Smooth muscle cell (in vitro differentiated cells): ENCODE data around the gene CCDC180. TPM values are rescaled to one million over a fixed set of nuclear protein-coding genes. Genes with fewer than 3 reads are reported as not detected.

Source experiments
- DNase-seq: peaks from one replicate; lab custom pipeline; 2025; ENCODE audit not compliant: unreplicated experiment; lab: John Stamatoyannopoulos, UW
- H2AFZ ChIP-seq: fragments of 200-600 bp; sonication (generic); 2 replicates; pipeline ENCODE4 v1.6.0; 2016; ENCODE audit warnings: antibody characterized with exemption, low read depth, mild to moderate bottlenecking
- H3F3A ChIP-seq: fragments of 200-600 bp; sonication (generic); 2 replicates; pipeline ENCODE4 v1.6.0; 2017; ENCODE audit warnings: antibody characterized with exemption, low read depth
- H3K27ac ChIP-seq: fragments of 200-600 bp; sonication (generic); 2 replicates; pipeline ENCODE4 v1.5.1; 2016; ENCODE audit warnings: low read depth, mild to moderate bottlenecking
- H3K27me3 ChIP-seq: fragments of 200-600 bp; sonication (generic); 2 replicates; pipeline ENCODE4 v1.6.1; 2016; ENCODE audit warnings: low read depth, mild to moderate bottlenecking
- H3K36me3 ChIP-seq: fragments of 200-600 bp; sonication (generic); 2 replicates; pipeline ENCODE4 v1.5.1; 2016; ENCODE audit warnings: low read depth
- H3K4me1 ChIP-seq: fragments of 200-600 bp; sonication (generic); 2 replicates; pipeline ENCODE4 v1.5.1; 2016; ENCODE audit warnings: low read depth
- H3K4me2 ChIP-seq: fragments of 200-600 bp; sonication (generic); 2 replicates; pipeline ENCODE4 v1.6.0; 2016; ENCODE audit warnings: mild to moderate bottlenecking
- H3K4me3 ChIP-seq: fragments of 200-600 bp; sonication (generic); 2 replicates; pipeline ENCODE4 v1.5.1; 2016; ENCODE audit warnings: mild to moderate bottlenecking
- H3K79me2 ChIP-seq: fragments of 200-600 bp; sonication (generic); 2 replicates; pipeline ENCODE4 v1.6.0; 2016; ENCODE audit warnings: low read depth, mild to moderate bottlenecking
- H3K9ac ChIP-seq: fragments of 200-600 bp; sonication (generic); 2 replicates; pipeline ENCODE4 v1.6.0; 2016; ENCODE audit warnings: low read depth
- H3K9me3 ChIP-seq: fragments of 200-600 bp; sonication (generic); replicated peaks from 2 replicates; pipeline ENCODE4 v1.5.1; 2016; ENCODE audit warnings: low read depth
- H4K20me1 ChIP-seq: fragments of 200-600 bp; sonication (generic); 2 replicates; pipeline ENCODE4 v1.6.0; 2016; ENCODE audit warnings: low read depth
- WGBS: methylation state at CpG from one replicate; pipeline ENCODE4 v1.1.7; 2016; ENCODE audit warnings: low lambda C conversion rate; 5-methylcytosine and 5-hydroxymethylcytosine counted together
- polyA plus RNA-seq: library from polyadenylated mRNA; unstranded; fragments of >200 nt; fragmentation: Nextera tagmentation; extraction: Ambion mirVana; gene quantifications from 2 replicates; pipeline ENCODE4 v1.2.1, GENCODE V29; 2016
- total RNA-seq: library from RNA; depleted of rRNA; stranded (reverse); fragments of >200 nt; gene quantifications from 2 replicates; pipeline ENCODE4 v1.2.3, GENCODE V29; 2014
- TF ChIP-seq, protein P1 (sequence below): fragments of 200-600 bp; sonication (generic); IDR thresholded peaks from 2 replicates; pipeline ENCODE4 v1.5.1; 2017; ENCODE audit warnings: borderline replicate concordance, mild to moderate bottlenecking, antibody characterized with exemption; ENCODE audit not compliant: insufficient read depth, poor library complexity, severe bottlenecking

CCDC180 gene
- total and polyA plus RNA-seq, 2 experiments from 2014 or later: 0.58 to 0.59 TPM

DNA sequence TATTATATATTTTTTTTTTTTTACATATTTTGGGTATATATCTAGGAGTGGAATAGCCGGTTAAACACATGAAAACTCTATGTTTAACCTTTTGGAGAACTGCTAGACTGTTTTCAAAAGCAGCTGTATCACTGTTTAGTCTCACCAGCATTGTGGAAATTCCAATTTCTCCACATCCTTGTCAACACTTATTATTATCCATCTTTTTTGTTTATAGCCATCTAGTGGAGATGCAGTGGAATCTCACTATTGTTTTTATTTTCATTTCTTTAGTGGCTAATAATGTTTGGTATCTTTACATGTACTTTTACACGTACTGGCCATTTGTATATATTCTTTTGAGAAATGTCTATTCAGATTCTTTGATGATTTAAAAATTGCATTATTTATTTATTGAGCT is 22.7 kb upstream of the CCDC180 start:
- H3K27me3 ChIP-seq: no peaks in the 10 kb centered on the region

GRCh38 chr9:97292200-97292599 is 15.3 kb upstream of the CCDC180 start:
- H3K27ac ChIP-seq: no peak overlapping the region
- no peaks in the 10 kb centered on the region for H3K36me3 ChIP-seq
- H3K4me3 ChIP-seq: no peak overlapping the region
- no peak overlapping the region for H2AFZ ChIP-seq
- H3K9ac ChIP-seq: no peak overlapping the region
- no peaks in the 10 kb centered on the region for H3K9me3 ChIP-seq
- no peaks in the 10 kb centered on the region for H3K4me1 ChIP-seq
- no peaks in the 10 kb centered on the region for H3F3A ChIP-seq
- DNase-seq: no peak
- no peaks in the 10 kb centered on the region for H3K79me2 ChIP-seq
- 98% methylated on average over 3 of the region's 3 CpGs for WGBS
- H3K4me2 ChIP-seq: no peak overlapping the region
- H3K27me3 ChIP-seq: no peaks in the 10 kb centered on the region
- TF ChIP-seq, protein P1, sequence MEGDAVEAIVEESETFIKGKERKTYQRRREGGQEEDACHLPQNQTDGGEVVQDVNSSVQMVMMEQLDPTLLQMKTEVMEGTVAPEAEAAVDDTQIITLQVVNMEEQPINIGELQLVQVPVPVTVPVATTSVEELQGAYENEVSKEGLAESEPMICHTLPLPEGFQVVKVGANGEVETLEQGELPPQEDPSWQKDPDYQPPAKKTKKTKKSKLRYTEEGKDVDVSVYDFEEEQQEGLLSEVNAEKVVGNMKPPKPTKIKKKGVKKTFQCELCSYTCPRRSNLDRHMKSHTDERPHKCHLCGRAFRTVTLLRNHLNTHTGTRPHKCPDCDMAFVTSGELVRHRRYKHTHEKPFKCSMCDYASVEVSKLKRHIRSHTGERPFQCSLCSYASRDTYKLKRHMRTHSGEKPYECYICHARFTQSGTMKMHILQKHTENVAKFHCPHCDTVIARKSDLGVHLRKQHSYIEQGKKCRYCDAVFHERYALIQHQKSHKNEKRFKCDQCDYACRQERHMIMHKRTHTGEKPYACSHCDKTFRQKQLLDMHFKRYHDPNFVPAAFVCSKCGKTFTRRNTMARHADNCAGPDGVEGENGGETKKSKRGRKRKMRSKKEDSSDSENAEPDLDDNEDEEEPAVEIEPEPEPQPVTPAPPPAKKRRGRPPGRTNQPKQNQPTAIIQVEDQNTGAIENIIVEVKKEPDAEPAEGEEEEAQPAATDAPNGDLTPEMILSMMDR: no peak
- H4K20me1 ChIP-seq: no peaks in the 10 kb centered on the region

More for the DNA sequence above, 22.7 kb upstream of the CCDC180 start:
- H3K4me1 ChIP-seq: no peaks in the 10 kb centered on the region
- H3K9ac ChIP-seq: no peak overlapping the region
- no peaks in the 10 kb centered on the region for H3F3A ChIP-seq
- H3K79me2 ChIP-seq: no peaks in the 10 kb centered on the region
- TF ChIP-seq, protein P1: peak; percentile 4
- 96% methylated on average over 2 of the region's 2 CpGs for WGBS
- no peaks in the 10 kb centered on the region for H3K9me3 ChIP-seq
- H4K20me1 ChIP-seq: no peaks in the 10 kb centered on the region
- H3K4me3 ChIP-seq: no peak overlapping the region
- H3K27ac ChIP-seq: no peak overlapping the region
- H3K36me3 ChIP-seq: no peaks in the 10 kb centered on the region
- H3K4me2 ChIP-seq: no peak overlapping the region
- no peak overlapping the region for H2AFZ ChIP-seq
- DNase-seq: no peak

- no peaks in the 10 kb centered on the region for H3K4me1 ChIP-seq
- DNase-seq: no peak
- no peak overlapping the region for H3K9ac ChIP-seq
- TF ChIP-seq, protein P1: no peak
- no peak overlapping the region for H3K4me3 ChIP-seq
- H3K27me3 ChIP-seq: no peaks in the 10 kb centered on the region
- no peaks in the 10 kb centered on the region for H3K36me3 ChIP-seq
- H2AFZ ChIP-seq: no peak overlapping the region
- no peaks in the 10 kb centered on the region for H4K20me1 ChIP-seq
- no peaks in the 10 kb centered on the region for H3K79me2 ChIP-seq
- H3K9me3 ChIP-seq: no peaks in the 10 kb centered on the region
- no peak overlapping the region for H3K27ac ChIP-seq
- 37% methylated on average over 6 of the region's 6 CpGs for WGBS
- no peak overlapping the region for H3K4me2 ChIP-seq
- H3F3A ChIP-seq: no peaks in the 10 kb centered on the region
These were observed 14.2 kb upstream of the CCDC180 start for GRCh38 chr9:97293207-97293721.

DNA sequence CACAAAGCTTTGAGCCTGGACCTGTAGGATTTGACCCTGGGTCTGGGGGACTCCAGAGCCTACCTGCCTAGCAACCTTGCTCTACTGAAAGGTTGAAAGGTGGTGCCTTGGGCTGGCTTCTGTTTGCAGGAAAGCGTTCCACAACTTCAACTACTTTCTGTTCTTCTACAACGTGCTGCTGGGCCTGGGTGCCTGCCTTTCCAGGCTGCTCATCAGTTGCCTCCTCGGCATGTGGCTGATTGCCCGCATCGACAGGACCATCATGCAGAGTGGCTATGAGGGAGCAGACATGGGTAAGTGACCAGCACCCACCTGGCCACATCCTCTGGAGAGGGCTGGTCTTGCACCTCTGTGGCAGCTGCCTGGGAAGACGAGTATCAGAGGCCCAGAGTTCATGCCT is 13.6 kb upstream of the CCDC180 start:
- Histone ChIP-seq H3K27me3 (no peaks in the 10 kb centered on the region), H3K4me3 (no peak overlapping the region), H3K4me2 (no peak overlapping the region), H3K36me3 (no peaks in the 10 kb centered on the region), H3K9ac (no peak overlapping the region), H3K9me3 (no peaks in the 10 kb centered on the region), H3K27ac (no peak overlapping the region), H3F3A (no peaks in the 10 kb centered on the region), H4K20me1 (no peaks in the 10 kb centered on the region), H3K4me1 (no peaks in the 10 kb centered on the region), H3K79me2 (no peaks in the 10 kb centered on the region), H2AFZ (no peak overlapping the region)
- no peak for DNase-seq
- TF ChIP-seq, protein P1: no peak
- WGBS: 86% methylated on average over 6 of the region's 6 CpGs
